ENCODE measurements around the gene RTKN. TPM values are rescaled to one million over a fixed set of nuclear protein-coding genes. Genes with fewer than 3 reads are reported as not detected.

Gene RTKN
- total and polyA plus RNA-seq, 2 of the 13 experiments (the other 11 are each of a cell fraction or from before 2014, with no cell fraction given) = 159 to 166 TPM

GRCh38 chr2:74391580-74392448 lies 49.9 kb downstream of the RTKN start (continued):
- TF ChIP-seq, protein P1, sequence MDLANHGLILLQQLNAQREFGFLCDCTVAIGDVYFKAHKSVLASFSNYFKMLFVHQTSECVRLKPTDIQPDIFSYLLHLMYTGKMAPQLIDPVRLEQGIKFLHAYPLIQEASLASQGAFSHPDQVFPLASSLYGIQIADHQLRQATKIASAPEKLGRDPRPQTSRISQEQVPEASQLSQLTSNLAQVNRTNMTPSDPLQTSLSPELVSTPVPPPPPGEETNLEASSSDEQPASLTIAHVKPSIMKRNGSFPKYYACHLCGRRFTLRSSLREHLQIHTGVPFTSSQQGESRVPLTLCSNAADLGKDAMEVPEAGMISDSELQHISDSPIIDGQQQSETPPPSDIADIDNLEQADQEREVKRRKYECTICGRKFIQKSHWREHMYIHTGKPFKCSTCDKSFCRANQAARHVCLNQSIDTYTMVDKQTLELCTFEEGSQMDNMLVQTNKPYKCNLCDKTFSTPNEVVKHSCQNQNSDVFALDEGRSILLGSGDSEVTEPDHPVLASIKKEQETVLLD (CRISPR knock-in tag; IDR thresholded peaks at IDR 0.05; ENCODE audit: low read depth) = no peak
- TF ChIP-seq ZNF780A (CRISPR knock-in tag; IDR thresholded peaks at IDR 0.05) (no peak), TEAD2 (CRISPR knock-in tag; IDR thresholded peaks at IDR 0.05) (no peak), RNF2 (conservative IDR thresholded peaks at IDR 0.05; ENCODE audit: low read depth) (no peak), ZNF543 (CRISPR knock-in tag; IDR thresholded peaks at IDR 0.05) (no peak), ZNF746 (CRISPR knock-in tag; IDR thresholded peaks at IDR 0.05) (no peak), KIAA2018 (CRISPR knock-in tag; IDR thresholded peaks at IDR 0.05; ENCODE audit: borderline replicate concordance) (no peak), TBX2 (CRISPR knock-in tag; IDR thresholded peaks at IDR 0.05; ENCODE audit: borderline replicate concordance) (peak; percentile 70), FOXC1 (CRISPR knock-in tag; IDR thresholded peaks at IDR 0.05; ENCODE audit: borderline replicate concordance) (peak; percentile 26; the same call in 1 of the 2 replicates), ZKSCAN8 (CRISPR knock-in tag; IDR thresholded peaks at IDR 0.05; ENCODE audit: borderline replicate concordance) (no peak), ZNF232 (CRISPR knock-in tag; IDR thresholded peaks at IDR 0.05; ENCODE audit: borderline replicate concordance) (peak; percentile 76; the same call in 1 of the 2 replicates)
- TF ChIP-seq, protein P2, sequence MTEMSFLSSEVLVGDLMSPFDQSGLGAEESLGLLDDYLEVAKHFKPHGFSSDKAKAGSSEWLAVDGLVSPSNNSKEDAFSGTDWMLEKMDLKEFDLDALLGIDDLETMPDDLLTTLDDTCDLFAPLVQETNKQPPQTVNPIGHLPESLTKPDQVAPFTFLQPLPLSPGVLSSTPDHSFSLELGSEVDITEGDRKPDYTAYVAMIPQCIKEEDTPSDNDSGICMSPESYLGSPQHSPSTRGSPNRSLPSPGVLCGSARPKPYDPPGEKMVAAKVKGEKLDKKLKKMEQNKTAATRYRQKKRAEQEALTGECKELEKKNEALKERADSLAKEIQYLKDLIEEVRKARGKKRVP (CRISPR knock-in tag; IDR thresholded peaks at IDR 0.05) = peak in 1 of 2 experiments; percentile 54; a peak in 2 of 4 replicates
- TF ChIP-seq, protein P3, sequence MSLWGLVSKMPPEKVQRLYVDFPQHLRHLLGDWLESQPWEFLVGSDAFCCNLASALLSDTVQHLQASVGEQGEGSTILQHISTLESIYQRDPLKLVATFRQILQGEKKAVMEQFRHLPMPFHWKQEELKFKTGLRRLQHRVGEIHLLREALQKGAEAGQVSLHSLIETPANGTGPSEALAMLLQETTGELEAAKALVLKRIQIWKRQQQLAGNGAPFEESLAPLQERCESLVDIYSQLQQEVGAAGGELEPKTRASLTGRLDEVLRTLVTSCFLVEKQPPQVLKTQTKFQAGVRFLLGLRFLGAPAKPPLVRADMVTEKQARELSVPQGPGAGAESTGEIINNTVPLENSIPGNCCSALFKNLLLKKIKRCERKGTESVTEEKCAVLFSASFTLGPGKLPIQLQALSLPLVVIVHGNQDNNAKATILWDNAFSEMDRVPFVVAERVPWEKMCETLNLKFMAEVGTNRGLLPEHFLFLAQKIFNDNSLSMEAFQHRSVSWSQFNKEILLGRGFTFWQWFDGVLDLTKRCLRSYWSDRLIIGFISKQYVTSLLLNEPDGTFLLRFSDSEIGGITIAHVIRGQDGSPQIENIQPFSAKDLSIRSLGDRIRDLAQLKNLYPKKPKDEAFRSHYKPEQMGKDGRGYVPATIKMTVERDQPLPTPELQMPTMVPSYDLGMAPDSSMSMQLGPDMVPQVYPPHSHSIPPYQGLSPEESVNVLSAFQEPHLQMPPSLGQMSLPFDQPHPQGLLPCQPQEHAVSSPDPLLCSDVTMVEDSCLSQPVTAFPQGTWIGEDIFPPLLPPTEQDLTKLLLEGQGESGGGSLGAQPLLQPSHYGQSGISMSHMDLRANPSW (CRISPR knock-in tag; IDR thresholded peaks at IDR 0.05; ENCODE audit: borderline replicate concordance) = 0 out of 2 replicates have a peak, but pooled peaks have one; percentile 74
